Stimulated activated effector memory CD8-positive, alpha-beta T cell treated with anti-CD3 and anti-CD28 coated beads, Interleukin-12 subunit alpha, Interleukin-12 subunit beta, amount 100 ng/mL, for 72 hours (primary cell): ENCODE data around the gene NPLOC4.
"Not testable (repeated sequence)": the region's sequence is repeated elsewhere in the genome, so short reads cannot be mapped to it uniquely, and the experiment has no call there.

Experiments
- ATAC-seq: fragments of 150-1000 bp; cut with Tn5 transposase; 2 replicates; pipeline ENCODE4 v1.10.0; 2021
- DNase-seq, 2 donors: peaks; one replicate each; pipeline ENCODE4 v3.0.0; 2021 to 2022; ENCODE audit warnings: low spot score in 2 of 2
- H3K27ac Mint-ChIP-seq: one replicate; pipeline ENCODE4 v1.8.0; 2022; ENCODE audit warnings: mild to moderate bottlenecking, mixed read lengths
- H3K36me3 Mint-ChIP-seq: one replicate; pipeline ENCODE4 v1.8.0; 2022; ENCODE audit warnings: mild to moderate bottlenecking, mixed read lengths
- H3K4me1 Mint-ChIP-seq: one replicate; pipeline ENCODE4 v1.8.0; 2022; ENCODE audit warnings: mixed read lengths
- H3K4me3 Mint-ChIP-seq: one replicate; pipeline ENCODE4 v1.8.0; 2022; ENCODE audit warnings: mild to moderate bottlenecking, mixed read lengths
- H3K9me3 Mint-ChIP-seq: one replicate; pipeline ENCODE4 v1.8.0; 2022; ENCODE audit warnings: mixed read lengths

Gene NPLOC4

GRCh38 chr17:81536299-81537290, 100.3 kb downstream of the NPLOC4 start:
- Mint-ChIP-seq H3K9me3 (no peaks in the 10 kb centered on the region), H3K4me1 (peaks cover 11% of the 10 kb centered on the region), H3K36me3 (peaks cover 30% of the 10 kb centered on the region), H3K4me3 (no peak overlapping the region), H3K27ac (no peak overlapping the region)
- no peak for DNase-seq
- no peak for ATAC-seq

- no peak overlapping the region for H3K27ac Mint-ChIP-seq
- peaks cover 11% of the 10 kb centered on the region for H3K4me1 Mint-ChIP-seq
- H3K4me3 Mint-ChIP-seq = no peak overlapping the region
- no peak for DNase-seq
- peaks cover 22% of the 10 kb centered on the region for H3K36me3 Mint-ChIP-seq
- ATAC-seq = no peak
- H3K9me3 Mint-ChIP-seq = no peaks in the 10 kb centered on the region
Observed at GRCh38 chr17:81535480-81536298, 101.2 kb downstream of the NPLOC4 start.

- Mint-ChIP-seq H3K4me3 (no peak overlapping the region), H3K9me3 (no peaks in the 10 kb centered on the region), H3K4me1 (peaks cover 11% of the 10 kb centered on the region), H3K36me3 (peaks cover 22% of the 10 kb centered on the region), H3K27ac (no peak overlapping the region)
- no peak for DNase-seq
- no peak for ATAC-seq
Observed at GRCh38 chr17:81535007-81535328, 101.9 kb downstream of the NPLOC4 start.

- no peaks in the 10 kb centered on the region for H3K9me3 Mint-ChIP-seq
- DNase-seq (no peak), ATAC-seq (no peak)
- H3K4me3 Mint-ChIP-seq = no peak overlapping the region
- H3K27ac Mint-ChIP-seq = no peak overlapping the region
- H3K36me3 Mint-ChIP-seq = peaks cover 22% of the 10 kb centered on the region
- H3K4me1 Mint-ChIP-seq = peaks cover 11% of the 10 kb centered on the region
Observed at GRCh38 chr17:81534157-81535006, 102.5 kb downstream of the NPLOC4 start.

GRCh38 chr17:81533339-81534141, 103.4 kb downstream of the NPLOC4 start:
- H3K4me1 Mint-ChIP-seq = peaks cover 11% of the 10 kb centered on the region
- H3K27ac Mint-ChIP-seq = no peak overlapping the region
- DNase-seq (no peak), ATAC-seq (no peak)
- H3K36me3 Mint-ChIP-seq = peaks cover 16% of the 10 kb centered on the region
- no peaks in the 10 kb centered on the region for H3K9me3 Mint-ChIP-seq
- H3K4me3 Mint-ChIP-seq = no peak overlapping the region

- Mint-ChIP-seq H3K4me3 (no peak overlapping the region), H3K36me3 (peaks cover 7% of the 10 kb centered on the region), H3K4me1 (peaks cover 5% of the 10 kb centered on the region), H3K27ac (no peak overlapping the region), H3K9me3 (no peaks in the 10 kb centered on the region)
- DNase-seq (no peak), ATAC-seq (no peak)
Observed at GRCh38 chr17:81532490-81533287, 104.2 kb downstream of the NPLOC4 start.

- H3K27ac Mint-ChIP-seq, H3K4me3 Mint-ChIP-seq, ATAC-seq, DNase-seq, H3K36me3 Mint-ChIP-seq, H3K9me3 Mint-ChIP-seq, H3K4me1 Mint-ChIP-seq: not testable (repeated sequence)
Observed at GRCh38 chr17:81531998-81532404, 104.9 kb downstream of the NPLOC4 start.

- H3K27ac Mint-ChIP-seq, H3K4me1 Mint-ChIP-seq, DNase-seq, H3K36me3 Mint-ChIP-seq, H3K9me3 Mint-ChIP-seq, H3K4me3 Mint-ChIP-seq, ATAC-seq: not testable (repeated sequence)
Observed at GRCh38 chr17:81531013-81531412, 105.9 kb downstream of the NPLOC4 start.

GRCh38 chr17:81529437-81529803, 107.5 kb downstream of the NPLOC4 start:
- Mint-ChIP-seq H3K9me3 (no peaks in the 10 kb centered on the region), H3K4me1 (no peaks in the 10 kb centered on the region), H3K36me3 (no peaks in the 10 kb centered on the region), H3K4me3 (no peak overlapping the region), H3K27ac (no peak overlapping the region)
- DNase-seq (no peak), ATAC-seq (no peak)

GRCh38 chr17:81528651-81529436, 108.1 kb downstream of the NPLOC4 start:
- no peak for ATAC-seq
- Mint-ChIP-seq H3K27ac (no peak overlapping the region), H3K9me3 (no peaks in the 10 kb centered on the region), H3K36me3 (no peaks in the 10 kb centered on the region), H3K4me3 (no peak overlapping the region), H3K4me1 (no peaks in the 10 kb centered on the region)
- no peak for DNase-seq

GRCh38 chr17:81528384-81528650, 108.6 kb downstream of the NPLOC4 start:
- Mint-ChIP-seq H3K9me3 (no peaks in the 10 kb centered on the region), H3K36me3 (no peaks in the 10 kb centered on the region), H3K4me3 (no peak overlapping the region), H3K27ac (no peak overlapping the region), H3K4me1 (no peaks in the 10 kb centered on the region)
- ATAC-seq = no peak
- DNase-seq = no peak

GRCh38 chr17:81527591-81528383, 109.1 kb downstream of the NPLOC4 start, which contains the start of gene FSCN2:
Gene FSCN2, plus strand, starts transcription at chr17:81528377. Its CDS starts 155 bp downstream, at chr17:81528532.
- Mint-ChIP-seq H3K4me1 (no peaks in the 10 kb centered on the region), H3K9me3 (no peaks in the 10 kb centered on the region), H3K4me3 (no peak within 1 kb of the TSS), H3K36me3 (no peaks in the 10 kb centered on the region), H3K27ac (no peak within 1 kb of the TSS)
- ATAC-seq (no peak), DNase-seq (no peak)
